ENCODE data around the gene SACS.

SACS gene

DNA sequence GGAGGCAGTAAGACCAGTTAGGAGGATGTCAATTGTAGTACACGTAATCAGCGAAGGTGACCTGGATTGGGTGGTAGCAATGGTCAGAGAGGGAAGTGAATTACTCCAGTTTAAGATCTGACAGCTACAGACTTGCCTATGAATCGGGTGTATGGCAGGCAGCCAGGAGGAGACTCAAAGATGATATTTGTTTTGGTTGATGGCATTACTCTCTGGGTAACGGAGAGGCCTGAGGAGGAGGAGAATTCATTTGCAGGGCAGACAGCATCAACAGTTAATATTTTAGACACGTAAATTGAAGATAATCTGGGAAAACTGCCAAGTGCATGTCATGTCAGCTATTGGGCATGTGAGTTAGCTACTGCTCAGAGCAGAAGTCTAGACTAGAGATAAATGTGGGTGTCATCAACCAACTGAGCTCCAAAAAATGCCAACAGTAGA, 143.6 kb downstream of the SACS start:
- no peak for DNase-seq (ENCODE audit: low spot score)

- DNase-seq (ENCODE audit: low spot score): no peak
Measured at GRCh38 chr13:23288995-23289394, 144.5 kb downstream of the SACS start.

- no peak for DNase-seq (ENCODE audit: low spot score)
Measured at GRCh38 chr13:23288564-23288963, 144.9 kb downstream of the SACS start.

DNA sequence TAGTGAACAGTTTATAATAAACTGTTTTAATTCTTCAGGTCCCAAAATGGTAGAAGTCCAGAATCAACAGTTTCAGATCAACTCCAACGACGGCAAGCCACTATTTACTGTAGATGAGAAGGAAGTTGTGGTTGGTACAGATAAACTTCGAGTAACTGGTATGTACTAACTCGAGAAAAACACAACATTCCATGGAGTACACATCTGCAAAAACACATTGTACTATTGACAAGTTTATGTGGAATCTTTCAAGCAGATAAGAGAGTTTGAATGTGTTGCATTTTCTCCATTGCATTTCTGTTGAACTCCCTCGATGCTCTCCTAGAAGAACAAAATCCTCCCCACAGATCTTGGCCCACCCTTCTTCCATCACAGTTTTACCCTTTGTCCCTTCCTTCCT, 154.2 kb downstream of the SACS start:
- no peak for DNase-seq (ENCODE audit: low spot score)

All from SK-N-DZ (cell line).